Measurements from ENCODE around the gene PKN1.

PKN1 gene

DNA sequence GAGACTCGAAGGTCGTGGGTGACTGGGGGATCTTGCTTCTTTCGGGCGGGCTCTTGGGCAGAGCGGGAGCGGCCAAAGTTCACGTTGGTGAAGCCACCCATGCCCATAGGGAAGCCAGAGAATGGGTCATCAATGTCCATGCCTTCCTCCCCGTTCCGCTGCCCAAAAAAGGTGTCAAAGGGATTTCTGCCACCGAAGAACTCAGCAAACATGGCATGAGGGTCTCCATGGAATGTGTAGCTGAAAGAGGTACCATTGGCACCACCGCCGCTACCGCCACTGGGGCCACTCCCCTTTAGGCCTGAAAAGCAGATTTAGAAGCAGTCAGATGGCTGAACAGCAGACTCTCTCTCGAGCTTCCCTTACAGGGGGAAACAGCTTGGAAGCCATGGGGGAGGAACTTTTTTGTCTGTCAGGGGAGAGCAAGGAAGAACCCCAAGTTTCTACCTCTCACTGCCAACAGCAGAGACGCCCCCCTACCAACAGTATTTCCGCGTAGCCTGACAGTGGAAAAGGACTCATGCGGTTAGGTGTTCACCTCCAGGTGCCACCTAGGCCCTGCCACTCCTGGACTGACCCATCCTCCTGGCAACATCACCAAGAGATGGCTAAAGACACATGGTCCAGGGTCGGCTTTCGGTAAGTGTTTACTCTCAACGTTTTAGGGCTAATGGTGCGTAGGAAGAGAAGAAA is 83.8 kb downstream of the PKN1 start:
- no peak for DNase-seq

DNA sequence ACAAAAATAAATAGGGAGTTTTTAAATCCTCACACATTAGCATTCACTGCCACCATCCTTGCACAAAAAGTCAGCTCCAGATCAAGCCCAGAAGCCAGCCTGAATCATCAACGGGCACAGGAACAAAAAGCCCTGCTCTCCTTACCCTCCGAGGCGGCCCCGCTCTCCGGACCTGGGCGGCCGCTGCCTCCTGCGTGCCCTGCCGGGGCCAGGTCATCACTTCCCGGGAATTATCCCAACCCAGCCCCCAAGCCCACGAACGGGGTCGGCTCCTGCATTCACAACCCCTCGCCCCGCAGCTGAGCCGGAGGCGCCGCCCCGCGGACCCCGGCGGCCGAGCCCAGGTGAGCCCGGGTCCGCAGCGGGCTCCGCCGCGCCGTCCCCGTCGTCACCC is 84.3 kb downstream of the PKN1 start:
- peak in 1 of 2 experiments; percentile 24 for DNase-seq

GRCh38 chr19:14517840-14518505 is 84.9 kb downstream of the PKN1 start, which contains the start of gene DNAJB1:
DNAJB1 (minus strand) TSS chr19:14518397; CDS start chr19:14518349, 48 bp downstream.
- DNase-seq, result peak; percentile 62 to 69

GRCh38 chr19:14519245-14519859 is 86.2 kb downstream of the PKN1 start:
- no peak for DNase-seq

DNA sequence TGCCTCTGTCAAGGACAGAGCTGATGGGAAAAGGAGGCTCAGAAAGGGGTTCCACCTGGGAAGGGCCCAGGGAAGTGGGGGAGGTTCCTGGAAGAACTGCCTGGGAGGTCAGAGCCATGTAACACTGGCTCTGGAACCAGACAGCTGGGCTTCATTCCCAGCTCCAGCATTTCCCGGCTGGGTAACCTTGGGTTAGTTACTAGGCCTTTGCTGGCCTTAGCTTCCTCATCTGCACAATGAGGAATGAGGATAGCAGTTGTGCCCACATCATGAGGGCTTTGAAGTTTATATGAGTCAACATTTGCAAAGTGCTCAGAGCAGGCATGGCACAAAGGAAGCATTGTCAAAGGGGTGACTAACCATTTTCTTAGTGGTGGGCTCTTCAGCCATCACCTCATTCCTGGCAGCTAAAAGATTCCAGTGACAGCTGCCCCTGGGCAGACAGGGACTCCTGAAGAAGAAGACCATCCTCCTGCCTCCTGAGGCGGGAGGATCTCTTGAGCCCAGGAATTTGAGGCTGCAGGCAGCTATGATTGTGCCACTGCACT is 86.8 kb downstream of the PKN1 start:
- peak in 1 of 2 experiments; percentile 47 for DNase-seq

- DNase-seq, result no peak
These were observed 87.4 kb downstream of the PKN1 start for GRCh38 chr19:14520543-14520942.

Measured in stimulated activated CD4-positive, alpha-beta T cell treated with anti-CD3 and anti-CD28 coated beads, Interleukin-4, amount 100 ng/mL, for 4 hours (primary cell).